ENCODE data around the gene SREK1IP1. TPM values are rescaled to one million over a fixed set of nuclear protein-coding genes. Genes with fewer than 3 reads are reported as not detected.

The SREK1IP1 gene
- total and polyA plus RNA-seq, 9 of the 15 experiments (the other 6 are each of a cell fraction or from before 2014, with no cell fraction given): 6.9 to 45.2 (median 21.7) TPM

- BruUV-seq (replicated peaks): no TSS peak
- 0 out of 2 replicates have a peak, but pooled peaks cover 4% of the 10 kb centered on the region for H4K20me1 ChIP-seq (replicated peaks; ENCODE audit: control insufficient read depth, insufficient read depth, low read length)
- no peak overlapping the region for H3K4me2 ChIP-seq (ENCODE audit: insufficient read depth, low read length)
- FAIRE-seq (no peak), ATAC-seq (no peak), DNase-seq (ENCODE audit: extremely low read depth in 1 of 4, low spot score in 3 of 4) (no peak)
- peaks cover 0 to 11% of the 10 kb centered on the region in 2 experiments; a peak in 2 of 5 replicates for H3K4me1 ChIP-seq (replicated peaks in 1 of 2; ENCODE audit: control insufficient read depth in 2 of 2, insufficient read depth in 2 of 2, low read length in 2 of 2)
- 87% methylated on average over 3 of the region's 3 CpGs for WGBS (ENCODE audit: insufficient coverage, low coverage, missing lambda C conversion rate)
- H3K27ac ChIP-seq (ENCODE audit: extremely low read depth, low read depth, low read length): no peak overlapping the region
- H3K27me3 ChIP-seq (ENCODE audit: control insufficient read depth in 2 of 2, insufficient read depth in 2 of 2, low read length in 2 of 2): no peaks in the 10 kb centered on the region
- H3K9me3 ChIP-seq (replicated peaks; ENCODE audit: control insufficient read depth, insufficient read depth, low read depth, low read length): no peaks in the 10 kb centered on the region
- H3K9me1 ChIP-seq (ENCODE audit: control insufficient read depth, insufficient read depth, low read length): no peaks in the 10 kb centered on the region
- ChIA-PET CTCF (ENCODE audit: low intra/inter-chr PET ratio) (no interaction called here), POLR2A (interaction anchor here (1.4 kb wide), 1 partner anchor 8 kb away, joined by 6 read pairs; no protein-coding TSS in a partner anchor)
- H3K79me2 ChIP-seq (ENCODE audit: control insufficient read depth, insufficient read depth, low read length): peaks cover 54% of the 10 kb centered on the region
- H3K9ac ChIP-seq (ENCODE audit: insufficient read depth in 1 of 2, low read depth in 2 of 2, low read length in 2 of 2): no peak overlapping the region
- in situ Hi-C loops (cut with MboI): no loop called here
- H3K4me3 ChIP-seq: no peak overlapping the region
- peaks cover 14% of the 10 kb centered on the region; the same call in 2 of the 3 replicates for H3K36me3 ChIP-seq (ENCODE audit: control insufficient read depth, insufficient read depth, low read length)
- H2AFZ ChIP-seq (ENCODE audit: low read depth, low read length): no peak overlapping the region
- TF ChIP-seq TBL1XR1 (IDR thresholded peaks at IDR 0.05; ENCODE audit: low read length in 2 of 2) (no peak), XRCC3 (IDR thresholded peaks at IDR 0.05) (no peak), YBX1 (IDR thresholded peaks at IDR 0.05) (no peak), ETV1 (tag; conservative IDR thresholded peaks at IDR 0.05; ENCODE audit: low read depth) (no peak), ATF1 (CRISPR knock-in tag; IDR thresholded peaks at IDR 0.05) (no peak), ATF1 (tag; IDR thresholded peaks at IDR 0.05) (no peak), LARP7 (IDR thresholded peaks at IDR 0.05) (no peak), RERE (CRISPR knock-in tag; IDR thresholded peaks at IDR 0.05; ENCODE audit: borderline replicate concordance) (no peak), ZNF395 (CRISPR knock-in tag; IDR thresholded peaks at IDR 0.05) (no peak), FOS (IDR thresholded peaks at IDR 0.05; ENCODE audit: extremely low read depth, insufficient read length) (no peak), ESRRA (IDR thresholded peaks at IDR 0.05; ENCODE audit: borderline replicate concordance, low read depth) (no peak), ZNF695 (CRISPR knock-in tag; IDR thresholded peaks at IDR 0.05) (no peak), ID3 (CRISPR knock-in tag; IDR thresholded peaks at IDR 0.05) (no peak), ID3 (tag; IDR thresholded peaks at IDR 0.05) (no peak), ZNF512 (tag; IDR thresholded peaks at IDR 0.05) (no peak)
- intact Hi-C loops (cut with micrococcal nuclease): no loop called here
Observed at GRCh38 chr5:64758901-64759300, 9.6 kb downstream of the SREK1IP1 start.
